ES-I3 (cell line): Measurements from ENCODE around the gene NTRK2.

ENCODE experiments used
- H3K36me3 ChIP-seq: 2 replicates; pipeline ENCODE4 v1.6.1; 2013; ENCODE audit warnings: mild to moderate bottlenecking, low read length, control low read depth, moderate library complexity; ENCODE audit not compliant: insufficient read depth
- H3K4me1 ChIP-seq: 2 replicates; pipeline ENCODE4 v1.6.1; 2013; ENCODE audit warnings: mild to moderate bottlenecking, control low read depth, low read length; ENCODE audit not compliant: insufficient read depth
- H3K9ac ChIP-seq: 2 replicates; pipeline ENCODE4 v1.6.1; 2013; ENCODE audit warnings: low read depth, mild to moderate bottlenecking, low read length, moderate library complexity
- H3K9me3 ChIP-seq: 2 replicates; pipeline ENCODE4 v1.6.1; 2013; ENCODE audit warnings: mild to moderate bottlenecking, low read length, moderate library complexity; ENCODE audit not compliant: control insufficient read depth, insufficient read depth

The NTRK2 gene

DNA sequence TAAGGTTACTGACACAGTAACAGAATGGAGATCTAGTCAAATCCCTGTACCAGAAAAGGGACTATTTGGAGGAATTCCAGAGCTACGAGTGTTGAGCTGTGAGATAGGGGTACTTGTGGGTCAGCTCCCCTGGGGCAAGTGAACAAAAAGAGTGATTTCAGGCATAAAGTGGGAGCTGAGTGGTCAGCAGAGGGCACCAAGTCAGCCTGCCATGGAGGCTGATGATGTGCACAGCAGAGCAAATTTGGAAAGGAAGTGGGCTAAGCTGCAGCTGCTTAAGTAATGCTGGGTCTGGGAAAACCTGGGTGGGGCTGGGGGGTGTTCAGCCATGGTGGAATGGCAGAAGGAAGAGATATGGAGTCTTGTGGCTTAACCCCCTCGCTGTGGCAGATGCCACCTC, 327.9 kb downstream of the NTRK2 start:
- Histone ChIP-seq H3K9ac (no peak overlapping the region), H3K4me1 (no peaks in the 10 kb centered on the region; the same call in 1 of the 2 replicates), H3K36me3 (no peaks in the 10 kb centered on the region), H3K9me3 (no peaks in the 10 kb centered on the region)

DNA sequence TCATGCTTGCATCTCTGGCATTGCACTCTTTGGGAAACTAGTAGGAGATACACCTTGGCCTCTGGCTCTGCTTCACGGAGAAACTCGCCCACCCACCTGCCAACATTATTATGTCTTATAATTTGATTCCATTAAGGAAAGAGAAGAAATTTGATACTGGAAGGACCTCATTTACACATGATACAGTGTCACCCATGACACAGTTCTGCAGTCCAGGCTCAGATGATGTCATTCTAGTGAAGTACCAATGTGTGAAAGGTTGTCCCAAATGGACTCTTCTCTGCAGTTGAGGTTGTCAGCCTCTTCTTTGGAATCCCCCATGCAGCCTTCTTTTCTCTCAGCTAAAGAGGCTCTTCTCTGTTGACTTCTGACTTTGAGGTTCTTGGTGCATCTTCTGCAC, 329.1 kb downstream of the NTRK2 start:
- Histone ChIP-seq H3K36me3 (no peaks in the 10 kb centered on the region), H3K9me3 (no peaks in the 10 kb centered on the region), H3K9ac (no peak overlapping the region), H3K4me1 (no peaks in the 10 kb centered on the region; the same call in 1 of the 2 replicates)

DNA sequence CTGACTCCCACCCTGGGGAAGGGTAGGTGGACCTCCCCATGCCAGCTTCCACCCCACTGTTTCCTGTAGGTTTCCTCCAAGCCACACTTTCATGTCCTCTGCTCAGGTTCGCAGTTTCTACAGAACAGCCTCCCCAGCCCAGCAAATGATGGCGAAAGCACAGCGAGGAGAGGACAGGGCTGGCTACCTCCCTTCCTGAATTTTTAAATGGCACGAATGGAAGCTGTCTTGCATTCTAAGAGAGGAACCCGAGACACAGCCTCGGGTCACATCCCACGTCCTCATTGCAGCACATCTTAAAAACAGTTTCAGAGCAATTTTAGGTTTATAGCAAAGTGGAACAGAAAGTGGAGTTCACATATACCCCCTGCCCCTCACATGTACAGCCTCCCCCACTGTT, 330.3 kb downstream of the NTRK2 start:
- H3K4me1 ChIP-seq, result peaks cover 2% of the 10 kb centered on the region; the same call in 1 of the 2 replicates
- no peaks in the 10 kb centered on the region for H3K36me3 ChIP-seq

DNA sequence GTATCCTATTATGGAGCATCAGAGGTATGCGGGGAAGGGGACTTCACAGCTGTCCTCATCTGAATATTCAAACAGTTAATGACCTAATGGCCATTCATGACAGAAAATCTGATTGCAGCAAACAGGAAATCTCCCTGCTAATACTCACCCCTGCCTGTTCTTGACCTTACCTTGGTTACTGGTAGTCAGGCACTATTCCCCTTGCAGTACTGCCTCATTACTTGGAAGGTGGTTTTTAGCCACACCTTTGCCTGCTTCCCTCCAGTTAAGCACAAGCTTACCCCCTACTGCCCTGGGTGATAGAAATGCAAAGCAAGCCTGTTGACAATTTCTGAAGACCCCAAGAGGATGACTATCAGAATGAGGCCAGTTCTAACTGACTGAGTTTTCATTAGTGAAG, 332.4 kb downstream of the NTRK2 start:
- H3K9me3 ChIP-seq, result no peaks in the 10 kb centered on the region
- no peak overlapping the region for H3K9ac ChIP-seq
- H3K36me3 ChIP-seq, result no peaks in the 10 kb centered on the region
- peaks cover 4% of the 10 kb centered on the region; the same call in 1 of the 2 replicates for H3K4me1 ChIP-seq

More for the DNA sequence above, 330.3 kb downstream of the NTRK2 start:
- no peaks in the 10 kb centered on the region for H3K9me3 ChIP-seq
- H3K9ac ChIP-seq, result no peak overlapping the region

DNA sequence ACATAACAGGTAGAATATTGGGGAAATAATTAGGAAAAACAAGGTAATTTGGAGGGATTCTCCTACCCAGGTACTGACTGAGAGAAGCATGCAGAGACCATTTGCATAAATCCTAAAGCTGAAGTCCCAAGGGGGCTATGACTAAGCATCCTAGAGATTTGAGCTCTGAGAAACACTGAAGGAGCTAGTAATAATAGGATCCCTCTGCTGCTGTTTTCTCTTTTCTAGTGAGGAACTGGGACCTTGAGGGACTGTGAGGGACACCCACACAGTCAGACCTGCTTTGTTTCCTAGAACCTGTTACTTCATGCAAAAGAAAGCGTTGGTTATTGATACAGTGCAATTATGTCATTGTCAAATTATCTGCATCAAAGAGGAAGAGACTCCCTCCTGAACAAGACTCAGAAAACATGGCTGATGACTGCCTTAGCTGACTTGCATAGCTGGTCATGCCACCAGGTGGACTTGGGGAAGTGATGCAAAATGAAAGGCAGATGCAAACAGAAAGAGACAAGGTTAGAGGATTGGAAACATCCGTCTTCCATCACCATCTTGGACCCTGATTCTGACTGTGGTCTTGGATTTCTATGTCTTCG, 335.4 kb downstream of the NTRK2 start:
- H3K9ac ChIP-seq, result no peak overlapping the region
- no peaks in the 10 kb centered on the region for H3K9me3 ChIP-seq
- no peaks in the 10 kb centered on the region for H3K36me3 ChIP-seq
- peaks cover 4% of the 10 kb centered on the region; the same call in 1 of the 2 replicates for H3K4me1 ChIP-seq

DNA sequence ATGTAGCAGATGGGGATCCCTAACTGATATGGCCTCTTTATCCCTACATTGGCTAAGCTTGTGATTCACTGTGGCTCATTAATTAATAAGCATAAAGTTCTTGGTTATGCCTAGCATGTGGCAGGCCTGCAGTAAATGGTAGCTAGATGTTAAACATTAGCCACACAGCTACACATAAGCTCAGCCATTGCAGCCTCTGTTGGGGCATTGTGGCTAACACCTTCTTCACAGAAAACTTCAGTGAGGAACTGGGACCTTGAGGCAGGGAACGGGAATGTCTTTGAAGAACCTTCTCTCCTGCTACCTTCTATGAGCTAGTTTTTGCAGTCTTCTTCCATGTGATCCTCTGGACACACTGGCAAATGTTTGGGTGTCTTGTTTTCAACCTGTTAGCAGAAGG, 338.2 kb downstream of the NTRK2 start:
- Histone ChIP-seq H3K9ac (no peak overlapping the region), H3K36me3 (no peaks in the 10 kb centered on the region), H3K9me3 (no peaks in the 10 kb centered on the region), H3K4me1 (peaks cover 4% of the 10 kb centered on the region; the same call in 1 of the 2 replicates)

DNA sequence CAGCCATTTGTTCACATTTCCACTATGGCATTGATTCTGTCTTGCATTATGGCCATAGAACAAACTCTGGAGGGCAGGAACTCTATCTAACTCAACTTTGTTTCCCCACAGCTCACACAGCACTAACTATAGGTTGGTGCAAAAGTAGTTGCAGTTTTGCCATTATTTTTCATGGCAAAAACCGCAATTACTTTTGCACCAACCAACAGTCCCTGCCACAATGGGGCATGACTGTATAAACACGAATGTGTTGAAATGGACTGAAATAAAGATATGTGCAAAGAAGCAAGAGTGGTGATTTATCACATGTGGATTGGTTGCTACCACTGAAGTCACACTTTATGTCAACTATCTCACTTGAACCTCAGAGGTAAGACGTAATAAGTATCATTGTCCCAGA, 338.7 kb downstream of the NTRK2 start:
- Histone ChIP-seq H3K9me3 (no peaks in the 10 kb centered on the region), H3K4me1 (peaks cover 4% of the 10 kb centered on the region; the same call in 1 of the 2 replicates), H3K36me3 (no peaks in the 10 kb centered on the region), H3K9ac (no peak overlapping the region)

DNA sequence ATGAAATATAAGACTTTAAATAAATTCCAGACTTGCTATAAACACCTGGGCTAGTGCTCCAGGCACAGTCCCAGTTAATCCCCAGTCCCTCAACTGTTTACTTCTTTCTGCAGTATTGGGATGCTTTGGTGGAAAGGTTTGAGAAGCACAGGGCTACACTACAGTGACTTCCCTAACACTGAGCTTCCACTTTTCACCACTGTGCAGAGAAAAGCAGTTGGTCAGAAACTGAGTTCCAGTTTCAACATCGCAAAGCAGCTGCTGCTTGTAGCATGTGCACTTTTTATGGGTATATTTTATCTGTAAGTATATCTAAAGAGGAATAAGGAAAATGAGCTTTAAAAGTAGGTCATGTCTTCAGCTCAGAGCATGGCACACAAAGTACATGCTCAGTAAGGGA, 339.7 kb downstream of the NTRK2 start:
- H3K9ac ChIP-seq, result no peak overlapping the region
- H3K9me3 ChIP-seq, result no peaks in the 10 kb centered on the region
- H3K4me1 ChIP-seq, result peaks cover 4% of the 10 kb centered on the region; the same call in 1 of the 2 replicates
- no peaks in the 10 kb centered on the region for H3K36me3 ChIP-seq

DNA sequence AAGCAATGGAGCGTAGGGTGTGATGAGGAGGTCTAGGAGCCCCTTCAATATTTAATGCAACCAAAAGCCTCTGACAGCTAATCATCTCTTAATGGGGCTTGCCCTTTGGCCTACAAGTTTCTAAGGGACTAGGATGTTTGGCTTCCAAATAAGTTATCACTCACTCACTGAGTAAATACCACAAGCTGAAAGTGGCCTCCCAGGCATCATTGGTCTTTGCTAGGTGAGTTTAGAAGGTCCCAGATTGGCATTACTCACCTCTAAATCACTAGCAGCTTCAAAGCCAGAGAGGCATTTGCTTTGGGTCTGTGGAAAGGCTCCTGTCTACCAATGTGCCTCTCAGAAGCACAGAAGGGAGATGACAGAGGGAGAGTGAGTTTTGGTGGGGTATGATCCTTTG, 344.2 kb downstream of the NTRK2 start:
- Histone ChIP-seq H3K36me3 (no peaks in the 10 kb centered on the region), H3K9me3 (no peaks in the 10 kb centered on the region), H3K9ac (no peak overlapping the region), H3K4me1 (no peaks in the 10 kb centered on the region)

DNA sequence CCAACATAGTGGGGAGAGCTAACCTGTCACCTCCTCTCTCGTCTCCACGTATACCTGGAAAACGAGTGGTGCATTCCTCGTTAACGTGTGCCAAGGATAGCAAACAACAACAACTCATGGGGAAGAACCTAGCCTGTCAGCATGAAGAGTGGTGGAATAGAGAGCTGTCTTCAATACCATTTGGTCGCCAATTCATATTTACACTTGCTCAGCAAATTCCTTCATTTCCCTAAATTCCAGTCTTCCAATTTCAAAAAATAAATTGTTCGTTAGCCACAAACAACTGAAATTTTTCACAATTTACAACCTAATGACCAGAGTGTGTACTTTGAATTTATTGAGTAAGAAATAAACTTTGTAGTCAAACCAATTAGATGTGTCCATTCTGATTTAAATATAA, 344.8 kb downstream of the NTRK2 start:
- Histone ChIP-seq H3K4me1 (no peaks in the 10 kb centered on the region), H3K9ac (no peak overlapping the region), H3K9me3 (no peaks in the 10 kb centered on the region), H3K36me3 (no peaks in the 10 kb centered on the region)

DNA sequence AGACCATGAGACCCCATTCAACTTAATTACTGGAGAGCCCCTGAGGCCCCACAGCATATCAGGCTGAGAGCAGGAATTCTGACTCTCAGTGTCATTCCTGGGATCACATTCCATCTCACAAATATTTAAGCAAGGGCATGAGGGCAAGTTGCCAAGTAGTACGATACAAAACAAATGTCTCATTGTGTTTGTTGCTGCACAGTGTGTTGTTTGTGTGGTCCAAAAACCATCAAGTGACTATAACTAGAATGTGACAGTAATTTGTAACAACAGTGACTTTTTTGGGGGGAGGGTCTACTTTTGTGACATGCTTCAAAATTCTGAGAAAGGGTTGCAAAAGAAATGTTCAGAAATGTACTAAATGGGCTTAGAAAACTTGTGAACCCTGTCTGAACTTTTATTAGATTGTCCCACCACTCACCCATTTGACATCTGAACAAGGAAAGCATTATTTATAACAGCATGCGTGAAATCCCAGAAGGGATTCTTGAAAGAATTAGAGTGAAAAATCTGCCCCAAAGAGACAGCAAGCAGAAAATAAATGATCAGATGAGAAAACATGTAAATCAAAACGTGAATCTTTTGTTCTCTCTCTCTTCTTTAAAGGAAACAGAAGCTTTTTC, 347.0 kb downstream of the NTRK2 start:
- no peaks in the 10 kb centered on the region for H3K4me1 ChIP-seq

DNA sequence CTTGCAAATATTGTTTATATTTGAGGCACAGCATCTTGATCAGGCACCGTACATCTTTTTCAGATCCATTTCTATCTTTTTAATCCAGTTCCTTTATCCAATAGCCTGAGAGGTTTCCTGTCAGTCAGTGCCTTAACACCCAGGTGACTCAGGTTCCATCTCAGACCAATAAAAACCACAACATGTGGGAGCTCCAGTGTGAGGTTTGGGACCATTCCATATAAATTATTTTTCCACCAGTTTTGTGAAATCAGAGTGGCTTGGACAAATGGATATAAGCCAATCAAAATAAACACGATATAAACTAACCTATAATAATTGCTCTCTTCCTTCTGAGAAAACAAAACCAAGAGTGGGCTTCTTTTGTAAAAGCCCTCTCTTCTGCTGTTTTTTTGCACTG, 351.3 kb downstream of the NTRK2 start:
- Histone ChIP-seq H3K9me3 (no peaks in the 10 kb centered on the region), H3K4me1 (no peaks in the 10 kb centered on the region), H3K36me3 (no peaks in the 10 kb centered on the region), H3K9ac (no peak overlapping the region)

More for the DNA sequence above, 347.0 kb downstream of the NTRK2 start:
- H3K9me3 ChIP-seq, result no peaks in the 10 kb centered on the region
- H3K36me3 ChIP-seq, result no peaks in the 10 kb centered on the region
- no peak overlapping the region for H3K9ac ChIP-seq

DNA sequence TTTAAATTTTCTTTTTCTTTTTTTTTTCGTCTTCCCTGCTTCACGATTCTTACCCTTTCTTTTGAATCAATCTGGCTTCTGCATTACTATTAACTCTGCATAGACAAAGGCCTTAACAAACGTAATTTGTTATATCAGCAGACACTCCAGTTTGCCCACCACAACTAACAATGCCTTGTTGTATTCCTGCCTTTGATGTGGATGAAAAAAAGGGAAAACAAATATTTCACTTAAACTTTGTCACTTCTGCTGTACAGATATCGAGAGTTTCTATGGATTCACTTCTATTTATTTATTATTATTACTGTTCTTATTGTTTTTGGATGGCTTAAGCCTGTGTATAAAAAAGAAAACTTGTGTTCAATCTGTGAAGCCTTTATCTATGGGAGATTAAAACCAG, 352.2 kb downstream of the NTRK2 start:
- Histone ChIP-seq H3K4me1 (no peaks in the 10 kb centered on the region), H3K36me3 (no peaks in the 10 kb centered on the region), H3K9ac (no peak overlapping the region), H3K9me3 (no peaks in the 10 kb centered on the region)

DNA sequence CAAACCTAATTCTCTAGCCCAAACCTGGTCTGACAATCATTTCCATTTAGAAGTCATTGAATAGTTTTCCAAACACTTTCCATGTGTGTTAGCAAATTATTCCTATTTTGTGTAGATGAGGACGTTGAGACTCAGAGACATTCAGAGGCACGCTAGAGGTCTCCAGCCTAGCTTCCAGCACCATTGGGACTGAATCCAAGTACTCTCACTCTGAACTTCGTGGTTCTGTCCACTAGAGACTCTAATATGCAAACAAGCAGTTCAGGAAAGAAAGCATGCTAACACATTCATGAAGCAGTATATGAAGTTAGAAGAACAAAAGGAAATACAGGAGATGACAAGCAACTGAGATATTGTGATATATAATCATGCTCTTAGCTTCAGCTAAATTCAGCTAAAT, 354.8 kb downstream of the NTRK2 start:
- no peak overlapping the region for H3K9ac ChIP-seq
- no peaks in the 10 kb centered on the region for H3K9me3 ChIP-seq
- H3K36me3 ChIP-seq, result no peaks in the 10 kb centered on the region
- H3K4me1 ChIP-seq, result no peaks in the 10 kb centered on the region

DNA sequence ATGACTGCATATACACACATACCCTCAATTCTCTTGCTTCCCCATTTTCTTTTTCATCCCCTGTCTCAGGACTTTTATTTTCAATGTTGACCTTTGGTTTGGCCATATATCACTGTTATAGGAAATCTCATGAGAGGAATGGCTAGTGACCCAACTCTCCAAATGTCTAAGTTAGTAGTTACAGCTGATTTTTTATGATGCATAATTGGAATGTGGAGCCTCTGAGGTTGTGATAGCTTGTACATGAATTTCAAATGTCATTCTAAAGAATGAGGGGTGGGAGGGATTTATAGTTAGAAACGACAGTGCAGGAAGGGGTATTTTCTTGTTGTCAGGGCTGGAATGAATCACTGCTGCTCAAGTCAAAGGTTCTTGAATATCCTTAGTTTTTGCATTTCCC, 356.1 kb downstream of the NTRK2 start:
- H3K36me3 ChIP-seq, result no peaks in the 10 kb centered on the region

More for the DNA sequence above, 356.1 kb downstream of the NTRK2 start:
- Histone ChIP-seq H3K9me3 (no peaks in the 10 kb centered on the region), H3K4me1 (no peaks in the 10 kb centered on the region), H3K9ac (no peak overlapping the region)
